Mammary epithelial cell (primary cell): ENCODE results near the gene UNC13D.
A peak's percentile ranks its signal among the peaks of the same experiment; 100 is the strongest.

Source experiments
- CTCF ChIP-seq, 2 donors: IDR thresholded peaks in 1 of 2; conservative IDR thresholded peaks in 1 of 2; 2 replicates each; pipeline ENCODE4 v1.5.1; 2011 to 2012; ENCODE audit warnings: inconsistent platforms in 2 of 2, low read length in 2 of 2, mild to moderate bottlenecking in 2 of 2, control low read depth in 1 of 2, low read depth in 1 of 2; ENCODE audit not compliant: insufficient read depth in 1 of 2; ENCODE audit errors: extremely low read depth in 1 of 2
- EZH2 ChIP-seq: IDR thresholded peaks from 2 replicates; pipeline ENCODE4 v1.6.1; 2012; ENCODE audit warnings: low read length, inconsistent platforms, borderline replicate concordance

- TF ChIP-seq EZH2: no peak
- peak; percentile 76 to 78 for TF ChIP-seq CTCF (conservative IDR thresholded peaks at IDR 0.05 in 1 of 2, IDR thresholded peaks at IDR 0.05 in 1 of 2; ENCODE audit: extremely low read depth in 1 of 2, insufficient read depth in 1 of 2, low read depth in 1 of 2, low read length in 2 of 2)
Observed at GRCh38 chr17:75783069-75783783, 61.0 kb downstream of the UNC13D start.
